ENCODE data around the gene TARS1.
A peak's percentile ranks its signal among the peaks of the same experiment; 100 is the strongest.

The TARS1 gene

DNA sequence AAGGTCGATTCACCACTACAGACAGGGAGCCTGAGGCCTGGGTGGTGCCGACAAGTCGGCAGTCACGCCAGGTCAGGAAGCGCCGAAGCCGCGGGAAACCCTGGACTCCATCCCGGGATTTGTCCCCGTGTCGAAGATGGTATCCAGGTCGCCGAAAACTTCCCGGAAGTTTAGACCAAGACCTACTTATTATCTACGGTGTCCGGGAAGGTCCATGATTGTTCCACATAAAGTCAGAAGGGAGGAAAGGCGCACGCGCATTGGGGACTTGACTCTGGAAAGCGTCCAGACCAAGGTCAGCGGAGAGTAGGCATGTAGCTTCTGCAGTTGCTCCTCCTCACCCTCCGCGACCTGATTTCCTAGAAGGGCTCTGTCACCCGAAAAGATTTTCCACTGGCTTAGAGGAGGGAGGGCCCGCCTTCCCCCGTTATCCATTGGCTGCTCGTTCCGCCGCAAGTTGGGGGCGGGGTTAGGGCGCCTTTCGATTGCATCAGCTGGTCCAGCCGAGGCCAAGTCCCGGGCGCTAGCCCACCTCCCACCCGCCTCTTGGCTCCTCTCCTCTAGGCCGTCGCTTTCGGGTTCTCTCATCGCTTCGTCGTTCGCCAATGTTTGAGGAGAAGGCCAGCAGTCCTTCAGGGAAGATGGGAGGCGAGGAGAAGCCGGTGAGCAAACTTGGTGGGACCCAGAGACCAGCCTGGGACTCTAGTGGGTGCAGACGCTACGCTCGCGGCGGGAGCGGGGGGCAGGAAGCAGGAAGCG, at the start of gene TARS1:
TSS of gene TARS1 (plus strand) at position 484 of the 759 bp plus-strand sequence. CDS start at position 606, 122 bp downstream.
- DNase-seq (ENCODE audit: low spot score): peak; percentile 95

DNA sequence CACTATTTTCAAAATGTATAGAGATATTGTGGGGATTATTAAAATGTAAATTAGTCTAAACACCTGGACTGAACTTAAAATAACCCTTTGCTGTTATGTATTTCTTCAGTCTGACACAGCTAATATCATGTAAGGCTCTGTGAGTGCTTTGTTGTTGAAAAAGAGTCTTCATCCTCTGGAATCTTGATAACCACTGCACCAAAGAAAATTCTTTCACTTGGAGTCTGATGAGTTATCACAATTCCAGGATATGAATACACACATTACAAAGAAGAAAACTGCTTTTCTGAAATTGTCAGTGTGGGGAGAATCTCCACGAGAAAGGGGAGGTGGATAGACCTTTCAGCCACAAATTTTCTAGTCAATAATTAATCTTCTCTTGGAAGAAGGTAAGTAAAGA, 42.3 kb upstream of the TARS1 start:
- DNase-seq (ENCODE audit: low spot score): no peak

GRCh38 chr5:33400675-33401074, 40.1 kb upstream of the TARS1 start:
- DNase-seq (ENCODE audit: low spot score): no peak

- DNase-seq (ENCODE audit: low spot score): no peak
Observed at GRCh38 chr5:33401482-33402390, 39.0 kb upstream of the TARS1 start.

DNA sequence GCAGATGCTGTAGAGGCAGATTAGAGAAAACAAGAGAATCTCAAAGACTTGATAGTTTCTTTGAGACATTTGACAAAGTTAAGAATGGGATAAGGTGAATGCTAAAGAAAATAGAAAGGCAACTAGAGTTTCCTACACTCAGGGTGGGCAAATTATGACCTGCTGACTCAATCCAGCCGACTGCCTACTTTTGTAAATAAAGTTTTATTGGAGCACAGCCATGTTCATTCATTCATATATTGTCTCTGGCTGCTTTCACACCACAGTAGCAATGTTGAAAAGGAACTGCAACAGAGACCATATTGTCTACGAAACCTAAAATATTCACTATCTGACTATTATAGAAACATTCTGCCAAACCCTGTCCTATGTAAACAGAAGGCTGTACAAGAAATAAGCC, 37.6 kb upstream of the TARS1 start:
- no peak for DNase-seq (ENCODE audit: low spot score)

DNA sequence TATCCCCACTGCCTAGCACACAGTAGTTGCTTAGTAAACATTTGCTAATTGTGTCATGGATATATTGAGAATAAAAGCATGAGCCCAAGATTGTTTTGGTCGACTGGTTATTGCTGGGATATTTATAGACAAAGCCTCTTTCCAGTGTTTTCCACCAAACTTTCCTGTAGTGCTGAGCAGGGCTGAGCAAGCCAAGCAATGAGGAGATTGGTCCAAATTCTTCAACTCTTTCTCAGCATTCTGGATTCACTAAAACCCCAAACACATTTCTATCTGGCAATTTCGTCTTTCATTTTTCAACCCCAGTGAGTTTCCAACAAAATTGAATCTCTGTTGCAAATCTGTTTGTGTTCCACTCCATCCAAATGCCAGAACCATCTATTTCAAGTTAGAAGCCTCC, 31.9 kb upstream of the TARS1 start:
- DNase-seq (ENCODE audit: low spot score): no peak

- DNase-seq (ENCODE audit: low spot score): no peak
Observed at GRCh38 chr5:33409435-33410170, 31.2 kb upstream of the TARS1 start.

- DNase-seq (ENCODE audit: low spot score): no peak
Observed at GRCh38 chr5:33410221-33410620, 30.5 kb upstream of the TARS1 start.

DNA sequence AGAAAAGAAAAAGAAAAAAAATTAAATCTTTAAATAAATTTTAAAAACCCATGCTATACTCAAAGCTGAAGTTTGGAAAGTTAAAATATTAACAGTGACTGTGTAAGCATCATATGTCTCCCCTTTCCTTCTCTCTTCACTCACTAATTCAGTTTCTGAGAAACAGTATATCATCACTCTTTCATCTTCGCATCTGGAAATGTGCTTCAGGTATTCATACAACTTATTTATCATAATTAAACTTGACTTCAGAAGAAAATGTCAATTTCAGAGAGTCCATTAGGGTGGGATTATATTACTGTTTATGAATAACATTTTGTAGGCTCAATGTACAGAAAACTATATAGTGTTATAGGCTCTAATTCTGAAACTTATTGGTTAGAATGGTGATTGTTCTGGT, 29.3 kb upstream of the TARS1 start:
- DNase-seq (ENCODE audit: low spot score): no peak

DNA sequence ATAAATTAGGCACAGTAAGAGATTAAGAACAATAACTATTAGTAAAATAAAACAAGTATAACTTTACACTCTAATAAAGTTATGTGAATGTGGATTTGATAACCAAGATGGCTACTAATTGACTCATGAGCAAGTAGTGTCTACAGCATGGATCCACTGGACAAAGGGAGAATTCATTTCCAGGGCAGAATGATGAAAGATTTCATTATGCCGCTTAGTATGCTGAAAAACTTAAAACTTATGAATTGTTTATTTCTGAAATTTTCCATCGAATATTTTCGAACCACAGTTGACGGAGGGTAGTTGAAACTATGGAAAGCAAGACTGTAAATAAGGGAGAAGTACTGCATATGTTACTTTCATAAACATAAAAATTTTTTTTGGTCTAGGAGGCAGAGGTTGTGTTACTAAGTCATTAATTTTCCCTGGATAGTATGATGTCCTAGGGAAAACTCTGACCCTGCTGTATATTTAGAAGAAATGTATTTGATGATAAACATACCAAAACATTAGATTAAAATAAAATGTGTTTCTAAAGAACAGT, 24.9 kb upstream of the TARS1 start:
- no peak for DNase-seq (ENCODE audit: low spot score)

- no peak for DNase-seq (ENCODE audit: low spot score)
Observed at GRCh38 chr5:33417632-33418031, 23.1 kb upstream of the TARS1 start.

GRCh38 chr5:33420946-33421345, 19.8 kb upstream of the TARS1 start:
- DNase-seq (ENCODE audit: low spot score): no peak

DNA sequence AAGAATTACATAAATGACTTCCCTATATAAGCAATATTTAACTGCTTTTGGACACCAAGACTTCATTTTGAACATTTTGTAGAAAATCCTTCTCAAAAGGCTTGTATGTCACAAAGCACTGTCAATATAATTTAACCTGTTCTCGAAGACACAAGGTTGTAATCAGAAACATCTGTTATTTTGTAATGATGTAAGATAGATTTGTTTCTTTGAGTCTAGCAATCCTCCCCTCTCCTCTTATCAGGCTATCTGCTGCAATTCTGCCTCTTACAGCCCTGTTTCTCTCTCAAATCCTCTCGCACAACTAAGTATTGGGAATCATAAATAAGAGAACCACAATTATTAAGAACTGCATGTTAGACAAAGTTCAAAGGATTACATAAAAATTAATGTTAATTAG, 18.6 kb upstream of the TARS1 start:
- no peak for DNase-seq (ENCODE audit: low spot score)

GRCh38 chr5:33423018-33423630, 17.6 kb upstream of the TARS1 start:
- DNase-seq (ENCODE audit: low spot score): no peak

DNA sequence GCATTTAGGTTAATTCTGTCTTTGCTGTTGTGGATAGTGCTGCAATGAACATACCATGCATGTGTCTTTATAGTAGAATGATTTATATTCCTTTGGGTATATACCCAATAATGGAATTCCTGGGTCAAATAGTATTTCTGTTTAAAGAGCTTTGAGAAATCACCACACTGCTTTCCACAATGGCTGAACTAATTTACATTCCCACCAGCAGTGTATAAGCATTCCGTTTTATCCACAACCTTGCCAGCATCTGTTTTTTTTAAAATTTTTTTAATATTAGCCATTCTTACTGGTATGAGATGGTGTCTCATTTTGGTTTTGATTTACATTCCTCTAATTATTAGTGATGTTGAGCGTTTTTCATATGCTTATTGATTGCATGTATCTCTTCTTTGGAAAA, 15.5 kb upstream of the TARS1 start:
- DNase-seq (ENCODE audit: low spot score): no peak

DNA sequence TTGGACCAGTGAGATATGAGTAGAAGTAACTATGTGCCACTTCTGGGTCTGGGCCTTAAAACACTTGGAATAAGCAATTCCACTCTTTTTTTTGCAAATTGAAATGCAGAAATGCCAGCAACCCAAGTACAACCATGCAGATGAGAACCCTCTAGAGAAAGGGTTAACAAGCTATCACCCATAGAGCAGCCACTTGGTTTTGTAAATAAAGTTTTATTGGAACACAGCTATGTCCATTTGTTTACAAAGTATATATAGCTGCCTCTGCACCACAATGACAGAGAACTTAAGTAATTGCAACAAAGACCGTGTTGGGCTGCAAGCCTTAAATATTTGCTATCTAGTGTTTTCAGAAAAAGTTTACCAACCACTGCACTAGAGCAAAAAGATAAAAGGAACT, 9.8 kb upstream of the TARS1 start:
- DNase-seq (ENCODE audit: low spot score): no peak

DNA sequence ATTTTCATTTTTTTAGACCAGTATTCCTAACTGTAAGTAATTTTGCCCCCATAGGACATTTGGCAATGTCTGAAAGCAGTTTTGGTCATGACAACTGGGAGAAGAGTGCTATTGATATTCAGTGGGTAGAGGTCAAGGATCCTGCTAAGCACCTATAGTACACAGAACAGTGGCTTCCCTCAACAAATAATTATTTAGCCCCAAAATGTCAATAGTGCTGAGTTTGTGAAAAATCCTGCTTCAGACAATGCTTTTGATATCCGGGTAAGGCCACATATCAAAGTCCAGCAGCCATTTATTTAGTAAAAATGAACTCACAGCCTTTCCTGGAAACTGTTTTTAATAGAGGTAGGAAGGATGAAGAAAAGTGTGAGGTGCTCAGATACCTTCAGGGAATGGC, 8.1 kb upstream of the TARS1 start:
- DNase-seq (ENCODE audit: low spot score): no peak

GRCh38 chr5:33433303-33434240, 7.2 kb upstream of the TARS1 start:
- DNase-seq (ENCODE audit: low spot score): no peak

DNA sequence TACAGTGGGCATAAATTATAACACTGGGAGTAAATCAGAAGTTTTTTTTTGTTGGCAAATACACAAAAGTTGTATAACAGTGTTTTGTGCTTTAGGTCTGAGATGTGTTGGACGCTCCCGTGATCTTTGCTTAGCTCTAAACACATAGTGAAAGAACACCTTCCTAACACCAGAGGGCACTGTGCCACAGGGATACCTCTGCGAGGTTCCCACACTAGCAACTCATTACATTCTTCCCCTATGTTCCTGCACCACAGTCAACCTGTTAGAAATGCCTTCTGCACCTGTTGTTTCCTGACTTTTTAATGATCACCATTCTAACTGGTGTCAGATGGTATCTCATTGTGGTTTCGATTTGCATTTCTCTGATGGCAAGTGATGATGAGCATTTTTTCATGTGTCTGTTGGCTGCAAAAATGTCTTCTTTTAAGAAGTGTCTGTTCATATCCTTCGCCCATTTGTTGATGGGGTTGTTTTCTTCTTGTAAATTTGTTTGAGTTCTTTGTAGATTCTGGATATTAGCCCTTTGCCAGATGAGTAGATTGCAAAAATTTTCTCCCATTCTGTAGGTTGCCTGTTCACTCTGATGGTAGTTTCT, 4.8 kb upstream of the TARS1 start:
- peak; percentile 71 for DNase-seq (ENCODE audit: low spot score)

DNA sequence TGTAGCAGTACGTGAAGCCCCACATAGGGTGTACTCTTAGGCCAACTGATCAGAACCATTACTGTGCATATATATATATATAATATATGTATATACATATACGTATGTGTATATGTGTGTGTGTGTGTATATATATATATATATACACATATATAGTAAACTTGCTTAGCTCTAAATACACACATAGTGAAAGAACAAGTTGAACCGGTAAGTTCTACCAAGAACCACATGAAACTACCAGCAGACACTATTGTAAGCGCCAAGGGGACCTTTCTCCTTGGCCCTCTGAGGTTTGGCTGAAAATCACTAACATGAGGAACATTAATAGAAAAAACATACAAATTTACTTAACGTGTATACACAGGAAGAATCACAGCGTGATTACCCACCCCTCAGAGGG, 1.8 kb upstream of the TARS1 start:
- no peak for DNase-seq (ENCODE audit: low spot score)

Measured in CD4-positive, alpha-beta T cell treated with Interleukin-6 at 100 ng/mL for 8 hours (primary cell).